SH-SY5Y (cell line): ENCODE results near the gene RTN4R.

ENCODE experiments used
- GATA2 ChIP-seq: IDR thresholded peaks from 2 replicates; pipeline ENCODE4 v1.6.1; 2011; ENCODE audit warnings: mild to moderate bottlenecking, low read depth, low read length
- GATA3 ChIP-seq: IDR thresholded peaks from 2 replicates; pipeline ENCODE4 v1.6.1; 2011; ENCODE audit warnings: low read depth, mild to moderate bottlenecking, low read length, moderate library complexity

DNA sequence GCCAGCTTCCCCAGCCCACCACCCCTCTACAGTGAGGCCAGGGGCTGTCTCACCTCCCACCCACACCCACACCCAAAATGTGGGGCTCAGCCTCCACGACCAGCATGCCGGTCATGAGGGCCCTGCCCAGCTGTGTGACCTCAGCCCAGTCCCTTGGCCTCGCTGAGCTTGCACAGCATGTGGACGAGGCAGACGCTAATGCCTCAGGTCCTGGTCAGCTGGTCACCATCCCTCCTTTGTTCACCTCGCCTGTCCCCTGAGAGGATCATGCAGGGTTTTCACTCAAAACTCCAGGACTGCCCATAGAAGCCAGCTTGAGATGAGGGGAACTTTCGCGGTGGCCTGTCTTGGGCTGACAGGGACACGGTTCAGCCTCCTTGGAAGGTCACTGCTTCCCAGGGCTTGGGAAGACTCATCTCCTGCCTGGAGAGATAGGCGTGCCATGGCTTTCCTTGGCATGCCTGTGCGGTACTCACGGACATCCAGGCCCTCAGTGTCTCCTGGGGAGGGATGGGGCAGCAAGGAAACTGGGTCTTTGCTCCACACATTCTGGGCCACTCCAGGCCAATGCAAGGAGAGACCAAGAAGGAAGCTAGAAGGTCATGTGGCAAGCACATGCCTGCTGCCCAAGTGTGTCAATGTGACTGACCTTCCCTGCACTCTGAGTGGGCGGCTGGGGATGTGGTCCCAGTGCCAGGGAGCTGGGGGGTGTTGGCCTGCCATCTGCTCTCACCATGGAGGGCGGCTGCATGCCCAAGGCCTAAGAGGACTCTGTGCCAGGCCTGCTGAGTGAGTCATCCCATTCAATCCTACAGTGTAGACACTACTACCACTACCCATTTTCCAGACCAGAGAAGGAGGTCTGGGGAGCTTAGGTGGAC, 3.2 kb upstream of the RTN4R start:
- TF ChIP-seq GATA2 (no peak), GATA3 (no peak)
